HCEC 1CT (cell line): Measurements from ENCODE around the gene CYP27A1.
"Not testable (repeated sequence)": the region's sequence is repeated elsewhere in the genome, so short reads cannot be mapped to it uniquely, and the experiment has no call there.

Source experiments
- DNase-seq: peaks from one replicate; pipeline ENCODE4 v3.0.0-alpha.2; 2017

Gene CYP27A1

GRCh38 chr2:218833023-218833609 lies 51.2 kb downstream of the CYP27A1 start:
- no peak for DNase-seq

GRCh38 chr2:218834685-218835084 lies 52.7 kb downstream of the CYP27A1 start:
- DNase-seq: no peak

GRCh38 chr2:218837495-218837894 lies 55.5 kb downstream of the CYP27A1 start:
- DNase-seq: no peak

GRCh38 chr2:218839430-218839829 lies 57.5 kb downstream of the CYP27A1 start:
- peak; percentile 71 for DNase-seq

- DNase-seq: peak; percentile 14
Measured at GRCh38 chr2:218839888-218840287, 57.9 kb downstream of the CYP27A1 start.

- DNase-seq: not testable (repeated sequence)
Measured at GRCh38 chr2:218844334-218844733, 62.4 kb downstream of the CYP27A1 start.

GRCh38 chr2:218846963-218847362 lies 65.0 kb downstream of the CYP27A1 start:
- not testable (repeated sequence) for DNase-seq

- DNase-seq: no peak
Measured at GRCh38 chr2:218849721-218850120, 67.8 kb downstream of the CYP27A1 start.

GRCh38 chr2:218850796-218851195 lies 68.8 kb downstream of the CYP27A1 start:
- DNase-seq: no peak

- DNase-seq: no peak
Measured at GRCh38 chr2:218851286-218851685, 69.3 kb downstream of the CYP27A1 start.

GRCh38 chr2:218852911-218853667 lies 71.1 kb downstream of the CYP27A1 start:
- DNase-seq: peak; percentile 57

- peak; percentile 13 for DNase-seq
Measured at GRCh38 chr2:218853766-218854165, 71.8 kb downstream of the CYP27A1 start.

- DNase-seq: no peak
Measured at GRCh38 chr2:218854860-218855259, 72.9 kb downstream of the CYP27A1 start.

GRCh38 chr2:218855305-218856166 lies 73.6 kb downstream of the CYP27A1 start:
- DNase-seq: no peak

GRCh38 chr2:218856167-218856895 lies 74.4 kb downstream of the CYP27A1 start:
- no peak for DNase-seq

GRCh38 chr2:218856896-218857243 lies 74.9 kb downstream of the CYP27A1 start:
- DNase-seq: no peak

- DNase-seq: no peak
Measured at GRCh38 chr2:218857371-218858137, 75.6 kb downstream of the CYP27A1 start.

GRCh38 chr2:218858138-218858445 lies 76.1 kb downstream of the CYP27A1 start:
- no peak for DNase-seq

- DNase-seq: no peak
Measured at GRCh38 chr2:218858671-218859555, 77.0 kb downstream of the CYP27A1 start.

- no peak for DNase-seq
Measured at GRCh38 chr2:218859556-218859987, 77.6 kb downstream of the CYP27A1 start, which contains the start of gene WNT6. Gene WNT6, plus strand, starts transcription at chr2:218859805. Its CDS starts 233 bp downstream, at chr2:218860038.
